Measurements from ENCODE around the gene LRMDA.

- no peak for TF ChIP-seq ZNF792 (tag by site-specific recombination; IDR thresholded peaks at IDR 0.05)
- TF ChIP-seq TCF7L2 (IDR thresholded peaks at IDR 0.05; ENCODE audit: borderline replicate concordance, low read depth, low read length), result no peak
- TF ChIP-seq ZNF776 (tag by site-specific recombination; IDR thresholded peaks at IDR 0.05; ENCODE audit: borderline replicate concordance), result no peak
- no peak for TF ChIP-seq YY1 (tag by site-specific recombination; IDR thresholded peaks at IDR 0.05)
- TF ChIP-seq FEZF1 (tag by site-specific recombination; IDR thresholded peaks at IDR 0.05), result no peak
- TF ChIP-seq ZNF24 (tag by site-specific recombination; IDR thresholded peaks at IDR 0.05), result no peak
- TF ChIP-seq, protein P1, sequence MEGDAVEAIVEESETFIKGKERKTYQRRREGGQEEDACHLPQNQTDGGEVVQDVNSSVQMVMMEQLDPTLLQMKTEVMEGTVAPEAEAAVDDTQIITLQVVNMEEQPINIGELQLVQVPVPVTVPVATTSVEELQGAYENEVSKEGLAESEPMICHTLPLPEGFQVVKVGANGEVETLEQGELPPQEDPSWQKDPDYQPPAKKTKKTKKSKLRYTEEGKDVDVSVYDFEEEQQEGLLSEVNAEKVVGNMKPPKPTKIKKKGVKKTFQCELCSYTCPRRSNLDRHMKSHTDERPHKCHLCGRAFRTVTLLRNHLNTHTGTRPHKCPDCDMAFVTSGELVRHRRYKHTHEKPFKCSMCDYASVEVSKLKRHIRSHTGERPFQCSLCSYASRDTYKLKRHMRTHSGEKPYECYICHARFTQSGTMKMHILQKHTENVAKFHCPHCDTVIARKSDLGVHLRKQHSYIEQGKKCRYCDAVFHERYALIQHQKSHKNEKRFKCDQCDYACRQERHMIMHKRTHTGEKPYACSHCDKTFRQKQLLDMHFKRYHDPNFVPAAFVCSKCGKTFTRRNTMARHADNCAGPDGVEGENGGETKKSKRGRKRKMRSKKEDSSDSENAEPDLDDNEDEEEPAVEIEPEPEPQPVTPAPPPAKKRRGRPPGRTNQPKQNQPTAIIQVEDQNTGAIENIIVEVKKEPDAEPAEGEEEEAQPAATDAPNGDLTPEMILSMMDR (tag by site-specific recombination; IDR thresholded peaks at IDR 0.05), result no peak
- no peak for TF ChIP-seq GLI4 (tag by site-specific recombination; IDR thresholded peaks at IDR 0.05)
Measured at GRCh38 chr10:76399226-76399625, 967.8 kb downstream of the LRMDA start.
